Cerebellar nuclear complex (tissue), 1 donor: ENCODE data around the gene SNRNP40.

Experiments used
- DNase-seq, 2 experiments: peaks; one replicate each; lab custom pipeline; 2025; lab: John Stamatoyannopoulos, UW

The SNRNP40 gene

GRCh38 chr1:31230378-31230777, 66.2 kb downstream of the SNRNP40 start:
- no peak for DNase-seq

GRCh38 chr1:31228986-31229385, 67.6 kb downstream of the SNRNP40 start:
- DNase-seq = no peak

GRCh38 chr1:31227891-31228568, 68.6 kb downstream of the SNRNP40 start:
- DNase-seq = peak; percentile 64

- no peak for DNase-seq
Measured at GRCh38 chr1:31224068-31224467, 72.5 kb downstream of the SNRNP40 start.

- DNase-seq = no peak
Measured at GRCh38 chr1:31222176-31222575, 74.4 kb downstream of the SNRNP40 start.

GRCh38 chr1:31221072-31221471, 75.5 kb downstream of the SNRNP40 start:
- DNase-seq = no peak

- DNase-seq = no peak
Measured at GRCh38 chr1:31219489-31219888, 77.1 kb downstream of the SNRNP40 start.

GRCh38 chr1:31218705-31219104, 77.9 kb downstream of the SNRNP40 start:
- peak in 1 of 2 experiments; percentile 19 for DNase-seq

- DNase-seq = peak in 1 of 2 experiments; percentile 59
Measured at GRCh38 chr1:31216016-31216415, 80.6 kb downstream of the SNRNP40 start.

- DNase-seq = no peak
Measured at GRCh38 chr1:31215065-31215570, 81.5 kb downstream of the SNRNP40 start.

GRCh38 chr1:31214316-31215064, 82.1 kb downstream of the SNRNP40 start:
- no peak for DNase-seq
